Peyer's patch (tissue), 4 donors: ENCODE measurements around the gene LRRC42. TPM values are rescaled to one million over a fixed set of nuclear protein-coding genes. Genes with fewer than 3 reads are reported as not detected.

Experiments
- DNase-seq, 3 donors: peaks; one replicate each; pipeline ENCODE4 v3.0.0-alpha.2; 2017 to 2019
- H3K27ac ChIP-seq, 4 donors: fragments of 200-600 bp; sonication (generic); one replicate each; pipeline ENCODE4 v1.5.1; 2016 to 2019
- H3K27me3 ChIP-seq, 2 donors: fragments of 200-600 bp; sonication (generic); one replicate each; pipeline ENCODE4 v1.5.1; 2019
- H3K36me3 ChIP-seq, 3 donors: fragments of 200-600 bp; sonication (generic); one replicate each; pipeline ENCODE4 v1.5.1; 2016 to 2019
- H3K4me1 ChIP-seq, 4 donors: fragments of 200-600 bp; sonication (generic); one replicate each; pipeline ENCODE4 v1.5.1; 2016 to 2019
- H3K4me3 ChIP-seq, 4 donors: fragments of 200-600 bp; sonication (generic); 1 replicate in 3 of 4; 2 replicates in 1 of 4; pipeline ENCODE4 v1.5.1; 2016 to 2019; ENCODE audit warnings: mild to moderate bottlenecking in 1 of 4
- H3K9me3 ChIP-seq, 4 donors: fragments of 200-600 bp; sonication (generic); one replicate each; pipeline ENCODE4 v1.5.1; 2016 to 2019; ENCODE audit warnings: mild to moderate bottlenecking in 1 of 4
- CTCF ChIP-seq, 6 experiments: fragments of 450-650 bp in 4 of 6; fragments of 200-600 bp in 2 of 6; sonication (generic) in 1 of 6; IDR thresholded peaks; one replicate each; pipeline ENCODE4 v1.5.1; 2017 to 2019; ENCODE audit warnings: antibody characterized with exemption in 6 of 6, mild to moderate bottlenecking in 3 of 6, moderate library complexity in 1 of 6
- POLR2A ChIP-seq, 2 donors: fragments of 450-650 bp; IDR thresholded peaks; one replicate each; pipeline ENCODE4 v1.5.1; 2017; ENCODE audit warnings: antibody characterized with exemption in 2 of 2, mild to moderate bottlenecking in 2 of 2, moderate library complexity in 2 of 2
- total RNA-seq, 4 donors: library from RNA; depleted of rRNA; stranded (reverse); fragments of >200 nt; gene quantifications; one replicate each; pipeline ENCODE4 v1.1.0, GENCODE V29; 2016

Gene LRRC42
- total RNA-seq, 4 donors from 2014 or later = 8.9 to 20.6 (median 9.7) TPM

GRCh38 chr1:53930932-53931331, 15.2 kb upstream of the LRRC42 start:
- no peaks in the 10 kb centered on the region for H3K4me1 ChIP-seq
- H3K36me3 ChIP-seq = peaks cover 0 to 27% (median 0%) of the 10 kb centered on the region in 3 donors
- H3K27me3 ChIP-seq = no peaks in the 10 kb centered on the region
- no peak for DNase-seq
- no peak overlapping the region for H3K4me3 ChIP-seq
- TF ChIP-seq CTCF (IDR thresholded peaks at IDR 0.05) (no peak), POLR2A (IDR thresholded peaks at IDR 0.05) (no peak)
- H3K9me3 ChIP-seq = peaks cover 0 to 6% (median 0%) of the 10 kb centered on the region in 4 donors
- H3K27ac ChIP-seq = no peak overlapping the region

GRCh38 chr1:53931523-53931922, 14.6 kb upstream of the LRRC42 start:
- Histone ChIP-seq H3K36me3 (peaks cover 0 to 27% (median 0%) of the 10 kb centered on the region in 3 donors), H3K27me3 (no peaks in the 10 kb centered on the region), H3K9me3 (peaks cover 0 to 6% (median 0%) of the 10 kb centered on the region in 4 donors), H3K27ac (no peak overlapping the region), H3K4me3 (no peak overlapping the region), H3K4me1 (no peaks in the 10 kb centered on the region)
- TF ChIP-seq CTCF (IDR thresholded peaks at IDR 0.05) = no peak
- TF ChIP-seq POLR2A (IDR thresholded peaks at IDR 0.05) = no peak
- DNase-seq = no peak

- Histone ChIP-seq H3K4me1 (no peaks in the 10 kb centered on the region), H3K36me3 (peaks cover 0 to 10% (median 0%) of the 10 kb centered on the region in 3 donors), H3K9me3 (peaks cover 0 to 6% (median 0%) of the 10 kb centered on the region in 4 donors), H3K4me3 (no peak overlapping the region), H3K27ac (no peak overlapping the region), H3K27me3 (no peaks in the 10 kb centered on the region)
- no peak for TF ChIP-seq CTCF (IDR thresholded peaks at IDR 0.05)
- TF ChIP-seq POLR2A (IDR thresholded peaks at IDR 0.05) = no peak
- DNase-seq = no peak
These were observed 11.9 kb upstream of the LRRC42 start for GRCh38 chr1:53934170-53934765.

- H3K27me3 ChIP-seq = no peaks in the 10 kb centered on the region
- no peak for TF ChIP-seq CTCF (IDR thresholded peaks at IDR 0.05)
- no peak for TF ChIP-seq POLR2A (IDR thresholded peaks at IDR 0.05)
- H3K36me3 ChIP-seq = peaks cover 0 to 5% (median 0%) of the 10 kb centered on the region in 3 donors
- no peaks in the 10 kb centered on the region for H3K4me1 ChIP-seq
- no peak for DNase-seq
- no peak overlapping the region for H3K27ac ChIP-seq
- H3K4me3 ChIP-seq = no peak overlapping the region
- peaks cover 0 to 6% (median 0%) of the 10 kb centered on the region in 4 donors for H3K9me3 ChIP-seq
These were observed 9.7 kb upstream of the LRRC42 start for GRCh38 chr1:53936430-53936829.

- Histone ChIP-seq H3K27ac (no peak overlapping the region), H3K4me3 (no peak overlapping the region), H3K4me1 (no peaks in the 10 kb centered on the region), H3K9me3 (peaks cover 0 to 4% (median 0%) of the 10 kb centered on the region in 4 donors), H3K27me3 (no peaks in the 10 kb centered on the region), H3K36me3 (peaks cover 0 to 5% (median 0%) of the 10 kb centered on the region in 3 donors)
- no peak for DNase-seq
- TF ChIP-seq POLR2A (IDR thresholded peaks at IDR 0.05) (no peak), CTCF (IDR thresholded peaks at IDR 0.05) (no peak)
These were observed 7.9 kb upstream of the LRRC42 start for GRCh38 chr1:53938136-53938830.
